ENCODE results near the gene CDH13. TPM values are rescaled to one million over a fixed set of nuclear protein-coding genes. Genes with fewer than 3 reads are reported as not detected.

CDH13 gene
- total RNA-seq, 4 donors from 2014 or later, result 3.4 to 14.8 (median 6.5) TPM

DNA sequence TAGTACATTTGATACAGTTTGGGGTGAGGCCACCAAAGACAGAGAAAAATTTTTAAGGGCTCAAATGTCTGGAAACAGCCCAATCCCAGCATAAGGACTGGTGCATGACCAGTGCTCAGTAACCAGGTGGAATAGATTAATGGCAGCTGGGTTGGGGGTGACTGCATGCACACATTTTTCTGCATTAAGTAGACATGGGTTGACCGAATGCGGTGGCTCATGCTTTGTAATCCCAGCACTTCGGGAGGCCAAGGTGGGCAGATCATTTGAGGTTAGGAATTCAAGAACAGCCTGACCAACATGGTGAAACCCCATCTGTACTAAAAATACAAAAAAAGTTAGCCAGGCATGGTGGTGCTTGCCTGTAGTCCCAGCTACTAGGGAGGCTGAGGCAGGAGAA lies 1060.0 kb downstream of the CDH13 start:
- no peaks in the 10 kb centered on the region for H3K9me3 ChIP-seq
- intact Hi-C loops (cut with DNase I), result no loop called here
- no peaks in the 10 kb centered on the region for H3K4me1 ChIP-seq
- H3K4me3 ChIP-seq (replicated peaks in 1 of 3), result no peak overlapping the region
- DNase-seq, result no peak
- TF ChIP-seq, protein P1, sequence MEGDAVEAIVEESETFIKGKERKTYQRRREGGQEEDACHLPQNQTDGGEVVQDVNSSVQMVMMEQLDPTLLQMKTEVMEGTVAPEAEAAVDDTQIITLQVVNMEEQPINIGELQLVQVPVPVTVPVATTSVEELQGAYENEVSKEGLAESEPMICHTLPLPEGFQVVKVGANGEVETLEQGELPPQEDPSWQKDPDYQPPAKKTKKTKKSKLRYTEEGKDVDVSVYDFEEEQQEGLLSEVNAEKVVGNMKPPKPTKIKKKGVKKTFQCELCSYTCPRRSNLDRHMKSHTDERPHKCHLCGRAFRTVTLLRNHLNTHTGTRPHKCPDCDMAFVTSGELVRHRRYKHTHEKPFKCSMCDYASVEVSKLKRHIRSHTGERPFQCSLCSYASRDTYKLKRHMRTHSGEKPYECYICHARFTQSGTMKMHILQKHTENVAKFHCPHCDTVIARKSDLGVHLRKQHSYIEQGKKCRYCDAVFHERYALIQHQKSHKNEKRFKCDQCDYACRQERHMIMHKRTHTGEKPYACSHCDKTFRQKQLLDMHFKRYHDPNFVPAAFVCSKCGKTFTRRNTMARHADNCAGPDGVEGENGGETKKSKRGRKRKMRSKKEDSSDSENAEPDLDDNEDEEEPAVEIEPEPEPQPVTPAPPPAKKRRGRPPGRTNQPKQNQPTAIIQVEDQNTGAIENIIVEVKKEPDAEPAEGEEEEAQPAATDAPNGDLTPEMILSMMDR (IDR thresholded peaks at IDR 0.05), result no peak
- TF ChIP-seq POLR2A (IDR thresholded peaks at IDR 0.05), result no peak
- 92 to 95% methylated on average over 3 of the region's 3 CpGs for WGBS, 2 donors
- H3K27ac ChIP-seq, result no peak overlapping the region
- H3K27me3 ChIP-seq, result no peaks in the 10 kb centered on the region
- no peaks in the 10 kb centered on the region for H3K36me3 ChIP-seq

DNA sequence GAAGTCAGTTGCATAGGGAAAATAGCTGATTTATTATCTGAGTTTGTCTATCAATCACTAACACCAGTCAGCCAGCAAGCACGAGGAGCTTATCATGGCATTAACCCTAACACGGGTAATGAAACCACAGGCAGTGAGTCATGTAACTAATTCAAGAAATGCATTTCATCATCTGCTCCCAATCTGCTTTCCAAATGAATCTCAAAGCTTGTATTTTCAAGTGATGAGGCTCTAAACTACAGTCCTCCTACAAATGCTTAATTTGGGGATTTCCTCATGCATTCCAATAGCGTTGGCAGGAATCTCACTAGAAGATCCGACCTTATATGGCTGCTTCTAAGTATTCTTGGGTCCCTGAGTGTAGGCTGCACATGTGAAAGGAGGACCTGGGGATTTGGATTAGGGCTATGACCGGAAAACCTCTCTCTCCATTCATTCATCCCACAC lies 1062.6 kb downstream of the CDH13 start:
- H3K27ac ChIP-seq, result no peak overlapping the region
- WGBS, 2 donors, result 46 to 55% methylated on average over 5 of the region's 5 CpGs
- no peak overlapping the region for H3K4me3 ChIP-seq (replicated peaks in 1 of 3)
- TF ChIP-seq POLR2A (IDR thresholded peaks at IDR 0.05), result no peak
- TF ChIP-seq, protein P1 (IDR thresholded peaks at IDR 0.05), result no peak
- no peaks in the 10 kb centered on the region for H3K27me3 ChIP-seq
- H3K36me3 ChIP-seq, result no peaks in the 10 kb centered on the region
- no peak for DNase-seq
- no peaks in the 10 kb centered on the region for H3K9me3 ChIP-seq
- no peaks in the 10 kb centered on the region for H3K4me1 ChIP-seq
- intact Hi-C loops (cut with DNase I), result no loop called here

DNA sequence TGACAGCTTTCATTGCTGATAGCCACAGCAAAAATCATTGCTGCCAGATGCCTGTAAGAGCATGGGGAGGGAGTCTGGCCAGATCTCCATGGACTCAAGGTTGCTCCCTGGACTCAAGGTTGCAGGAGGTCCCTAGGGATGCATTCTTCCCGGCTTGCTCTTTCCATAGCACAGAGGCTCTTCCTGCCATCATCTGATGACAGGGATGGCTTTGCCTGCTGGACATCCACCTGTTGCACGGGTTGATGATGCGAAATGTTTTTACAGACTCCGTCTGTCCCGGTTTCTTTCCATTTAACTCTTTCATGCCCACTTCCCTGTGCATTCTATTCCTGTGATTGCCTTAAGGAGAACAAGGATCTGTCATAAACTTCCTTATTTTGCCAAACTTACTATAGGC lies 1065.5 kb downstream of the CDH13 start:
- no peaks in the 10 kb centered on the region for H3K9me3 ChIP-seq
- TF ChIP-seq, protein P1 (IDR thresholded peaks at IDR 0.05), result no peak
- no peak for TF ChIP-seq POLR2A (IDR thresholded peaks at IDR 0.05)
- DNase-seq, result no peak
- H3K27ac ChIP-seq, result no peak overlapping the region
- H3K36me3 ChIP-seq, result no peaks in the 10 kb centered on the region
- H3K4me1 ChIP-seq, result no peaks in the 10 kb centered on the region
- no peaks in the 10 kb centered on the region for H3K27me3 ChIP-seq
- WGBS, 2 donors, result 18 to 20% methylated on average over 5 of the region's 5 CpGs
- H3K4me3 ChIP-seq (replicated peaks in 1 of 3), result no peak overlapping the region
- intact Hi-C loops (cut with DNase I), result no loop called here

DNA sequence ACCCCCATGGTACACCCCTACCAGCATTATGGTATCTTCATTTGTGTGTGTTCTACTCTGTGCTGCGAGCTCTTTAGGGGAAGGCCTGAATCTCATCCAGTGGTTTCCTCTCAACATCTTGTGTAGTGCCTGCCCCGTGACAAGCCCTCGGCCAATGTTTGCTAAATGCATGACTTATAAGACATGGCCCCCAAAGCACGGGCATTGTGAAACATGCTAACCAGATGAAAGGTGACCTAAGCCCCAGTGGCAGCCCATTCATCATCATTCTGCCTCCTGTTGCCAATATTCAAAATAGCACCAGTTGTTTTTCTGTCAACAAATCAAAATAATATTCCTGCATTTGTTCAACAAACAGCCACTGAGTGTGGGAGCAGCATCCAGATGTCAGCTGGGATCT lies 1072.2 kb downstream of the CDH13 start:
- TF ChIP-seq POLR2A (IDR thresholded peaks at IDR 0.05), result no peak
- Histone ChIP-seq H3K9me3 (no peaks in the 10 kb centered on the region), H3K36me3 (no peaks in the 10 kb centered on the region), H3K27me3 (no peaks in the 10 kb centered on the region), H3K27ac (no peak overlapping the region), H3K4me1 (no peaks in the 10 kb centered on the region), H3K4me3 (replicated peaks in 1 of 3) (no peak overlapping the region)
- 82 to 87% methylated on average over 4 of the region's 4 CpGs for WGBS, 2 donors
- no peak for DNase-seq
- intact Hi-C loops (cut with DNase I), result no loop called here

DNA sequence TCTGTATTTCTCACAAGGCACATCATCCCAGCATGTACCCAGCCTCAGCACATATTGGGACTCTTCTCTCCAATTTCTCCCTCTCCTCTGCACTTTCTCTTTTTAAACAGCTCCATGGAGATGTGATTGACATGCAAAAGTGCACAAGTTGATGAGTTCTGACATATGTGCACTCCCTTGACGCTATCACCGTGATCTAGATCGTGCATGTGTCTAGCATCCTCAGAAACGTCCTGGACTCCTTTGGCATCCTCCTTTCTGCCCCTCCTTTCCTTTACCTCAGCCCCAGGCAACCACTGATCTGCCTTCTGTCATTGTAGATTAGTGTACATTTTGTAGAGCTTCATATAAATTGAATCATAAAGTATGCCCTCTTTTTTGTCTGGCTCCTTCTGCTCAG lies 1073.0 kb downstream of the CDH13 start:
- Histone ChIP-seq H3K27me3 (no peaks in the 10 kb centered on the region), H3K27ac (no peak overlapping the region), H3K4me1 (no peaks in the 10 kb centered on the region), H3K9me3 (no peaks in the 10 kb centered on the region), H3K4me3 (replicated peaks in 1 of 3) (no peak overlapping the region), H3K36me3 (no peaks in the 10 kb centered on the region)
- TF ChIP-seq POLR2A (IDR thresholded peaks at IDR 0.05), result no peak
- TF ChIP-seq, protein P1 (IDR thresholded peaks at IDR 0.05), result no peak
- DNase-seq, result no peak
- WGBS, 2 donors, result 74 to 75% methylated on average over 4 of the region's 4 CpGs
- intact Hi-C loops (cut with DNase I), result loop anchor here (10.0 kb wide), 1 partner anchor 215 kb away; no protein-coding TSS in a partner anchor

DNA sequence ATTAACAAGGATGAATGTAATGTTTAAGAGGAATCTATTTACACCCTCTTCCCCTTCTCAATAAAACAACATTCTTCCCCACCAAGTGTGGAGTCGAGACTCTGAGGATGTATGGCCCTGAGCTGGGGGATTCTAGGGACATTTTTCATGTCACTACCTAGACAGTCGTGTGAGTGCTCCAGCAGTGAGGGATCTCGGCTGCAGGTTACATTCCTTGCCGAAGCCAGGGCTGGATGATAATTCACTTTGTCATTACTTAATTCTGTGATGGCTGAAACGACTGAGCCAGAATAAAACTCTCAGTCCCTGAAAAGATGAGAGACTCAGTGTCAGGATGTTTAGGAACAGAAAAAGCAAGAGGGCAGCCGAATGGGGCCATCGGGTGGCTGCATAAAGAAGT lies 1074.1 kb downstream of the CDH13 start:
- TF ChIP-seq, protein P1 (IDR thresholded peaks at IDR 0.05), result no peak
- no peak for TF ChIP-seq POLR2A (IDR thresholded peaks at IDR 0.05)
- Histone ChIP-seq H3K27me3 (no peaks in the 10 kb centered on the region), H3K36me3 (no peaks in the 10 kb centered on the region), H3K4me3 (replicated peaks in 1 of 3) (no peak overlapping the region), H3K9me3 (no peaks in the 10 kb centered on the region), H3K4me1 (no peaks in the 10 kb centered on the region), H3K27ac (no peak overlapping the region)
- WGBS, 2 donors, result 76 to 84% methylated on average over 7 of the region's 7 CpGs
- intact Hi-C loops (cut with DNase I), result loop anchor here (10.0 kb wide), 1 partner anchor 216 kb away; no protein-coding TSS in a partner anchor
- no peak for DNase-seq

Measured in thyroid gland (tissue), 4 donors.